Transverse colon (tissue), 4 donors: ENCODE measurements around the gene DEUP1. TPM values are rescaled to one million over a fixed set of nuclear protein-coding genes. Genes with fewer than 3 reads are reported as not detected.

ENCODE experiments used
- DNase-seq: peaks from one replicate; pipeline ENCODE4 v3.0.0-alpha.2; 2019
- H3K27ac ChIP-seq, 4 donors: fragments of 200-600 bp; sonication (generic); 2 replicates each; pipeline ENCODE4 v1.5.1; 2016 to 2018; ENCODE audit warnings: inconsistent platforms in 4 of 4
- H3K27me3 ChIP-seq: fragments of 200-600 bp; sonication (generic); 2 replicates; pipeline ENCODE4 v1.5.1; 2017; ENCODE audit warnings: inconsistent platforms
- H3K36me3 ChIP-seq, 4 donors: fragments of 200-600 bp; sonication (generic); 2 replicates each; pipeline ENCODE4 v1.5.1; 2017 to 2019; ENCODE audit warnings: inconsistent platforms in 4 of 4
- H3K4me1 ChIP-seq, 4 donors: fragments of 200-600 bp; sonication (generic); 2 replicates each; pipeline ENCODE4 v1.5.1; 2017 to 2020; ENCODE audit warnings: inconsistent platforms in 4 of 4
- H3K4me3 ChIP-seq, 4 donors: fragments of 200-600 bp; sonication (generic); 1 replicate in 1 of 4; 2 replicates in 3 of 4; pipeline versions ENCODE4 v1.5.1 to v1.6.1; 2017 to 2019; ENCODE audit warnings: inconsistent platforms in 4 of 4
- H3K9me3 ChIP-seq, 2 donors: fragments of 200-600 bp; sonication (generic); 2 replicates each; pipeline ENCODE4 v1.5.1; 2017 to 2019; ENCODE audit warnings: inconsistent platforms in 2 of 2
- CTCF ChIP-seq, 5 experiments: fragments of 200-600 bp in 3 of 5; fragments of 450-650 bp in 2 of 5; sonication (generic) in 3 of 5; IDR thresholded peaks; 1 replicate in 2 of 5; 2 replicates in 3 of 5; pipeline ENCODE4 v1.5.1; 2016 to 2017; ENCODE audit warnings: antibody characterized with exemption in 5 of 5, inconsistent platforms in 3 of 5, mild to moderate bottlenecking in 2 of 5, moderate library complexity in 1 of 5
- EP300 ChIP-seq: sonication (generic); formaldehyde crosslinking; IDR thresholded peaks from one replicate; pipeline ENCODE4 v1.6.1; 2017; ENCODE audit warnings: antibody characterized with exemption, low read depth
- POLR2A ChIP-seq: fragments of 450-650 bp; IDR thresholded peaks from one replicate; pipeline ENCODE4 v1.6.1; 2016; ENCODE audit warnings: antibody characterized with exemption, mild to moderate bottlenecking, moderate library complexity
- POLR2AphosphoS5 ChIP-seq, 3 donors: sonication (generic); formaldehyde crosslinking; IDR thresholded peaks; one replicate each; pipeline ENCODE4 v1.6.1; 2016; ENCODE audit warnings: antibody characterized with exemption in 3 of 3
- WGBS, 2 donors: methylation state at CpG; one replicate each; pipeline ENCODE4 v1.1.5; 2018; ENCODE audit warnings: low coverage in 1 of 2; 5-methylcytosine and 5-hydroxymethylcytosine counted together
- in situ Hi-C, 4 donors: fragments of 200-750 bp; cut with MboI; loops; one replicate each; pipeline versions ENCODE4 v1.15.0 to v1.15.1; 2017; ENCODE audit warnings: low sequenced_read_pairs in 3 of 4, low pct_ligation_motif_present in 1 of 4, low pct_unique_long_range_greater_than_20kb in 1 of 4
- intact Hi-C: fragments of 100-400 bp; cut with DNase I; formaldehyde crosslinking; loops from one replicate; pipeline ENCODE4 v1.15.1; 2023; ENCODE audit warnings: low total_unique reads
- total RNA-seq, 4 donors: library from RNA; depleted of rRNA; stranded (reverse); fragments of >200 nt; gene quantifications; one replicate each; pipeline ENCODE4 v1.1.0, GENCODE V29; 2016

Gene DEUP1
- not detected for total RNA-seq

GRCh38 chr11:93330446-93330984, at the start of gene DEUP1:
Gene DEUP1 (plus strand): TSS chr11:93330742. CDS start chr11:93332260, 1,518 bp downstream.
- no peak within 1 kb of the TSS for H3K27ac ChIP-seq

GRCh38 chr11:93285430-93285829, 45.1 kb upstream of the DEUP1 start:
- no peak for DNase-seq
- H3K36me3 ChIP-seq = no peaks in the 10 kb centered on the region
- in situ Hi-C loops = no loop called here
- H3K4me3 ChIP-seq = no peak overlapping the region
- H3K4me1 ChIP-seq = no peaks in the 10 kb centered on the region
- TF ChIP-seq POLR2AphosphoS5 (IDR thresholded peaks at IDR 0.05) (no peak), CTCF (IDR thresholded peaks at IDR 0.05) (no peak), POLR2A (no peak), EP300 (no peak)
- intact Hi-C loops = no loop called here
- no peaks in the 10 kb centered on the region for H3K27me3 ChIP-seq
- H3K9me3 ChIP-seq = no peaks in the 10 kb centered on the region
- no peak overlapping the region for H3K27ac ChIP-seq
- 38 to 100% methylated on average over 1 to 2 of the region's 2 CpGs for WGBS, 2 donors

More at GRCh38 chr11:93330446-93330984, at the start of gene DEUP1:
- peak within 1 kb of the TSS in 3 of 4 donors; percentile 28 to 49 (median 36) for H3K4me3 ChIP-seq
- H3K4me1 ChIP-seq = peaks cover 0 to 9% (median 3%) of the 10 kb centered on the region in 4 donors
- H3K36me3 ChIP-seq = no peaks in the 10 kb centered on the region
- intact Hi-C loops = no loop called here
- peak; percentile 53 for DNase-seq
- in situ Hi-C loops = no loop called here
- no peaks in the 10 kb centered on the region for H3K9me3 ChIP-seq
- H3K27me3 ChIP-seq = peaks cover 35% of the 10 kb centered on the region
- 10% methylated on average over 39 of the region's 73 CpGs; no CpG with 5 or more reads in 1 of the 2 donors for WGBS, 2 donors
- no peak for TF ChIP-seq CTCF (IDR thresholded peaks at IDR 0.05)
- no peak for TF ChIP-seq POLR2AphosphoS5 (IDR thresholded peaks at IDR 0.05)
- no peak for TF ChIP-seq EP300
- no peak for TF ChIP-seq POLR2A

- WGBS, 2 donors = 80 to 100% methylated on average over 1 to 2 of the region's 2 CpGs
- H3K4me1 ChIP-seq = no peaks in the 10 kb centered on the region
- TF ChIP-seq POLR2A (no peak), POLR2AphosphoS5 (IDR thresholded peaks at IDR 0.05) (no peak), CTCF (IDR thresholded peaks at IDR 0.05) (no peak), EP300 (no peak)
- no peak overlapping the region for H3K27ac ChIP-seq
- H3K36me3 ChIP-seq = no peaks in the 10 kb centered on the region
- DNase-seq = no peak
- in situ Hi-C loops = no loop called here
- H3K27me3 ChIP-seq = no peaks in the 10 kb centered on the region
- H3K4me3 ChIP-seq = no peak overlapping the region
- intact Hi-C loops = no loop called here
- H3K9me3 ChIP-seq = no peaks in the 10 kb centered on the region
Measured at GRCh38 chr11:93287434-93287833, 43.1 kb upstream of the DEUP1 start.

- DNase-seq = no peak
- Histone ChIP-seq H3K9me3 (no peaks in the 10 kb centered on the region), H3K36me3 (no peaks in the 10 kb centered on the region), H3K4me3 (no peak overlapping the region), H3K4me1 (no peaks in the 10 kb centered on the region), H3K27me3 (no peaks in the 10 kb centered on the region), H3K27ac (no peak overlapping the region)
- 39% methylated on average over 3 of the region's 3 CpGs; no CpG with 5 or more reads in 1 of the 2 donors for WGBS, 2 donors
- TF ChIP-seq EP300 = no peak
- no peak for TF ChIP-seq CTCF (IDR thresholded peaks at IDR 0.05)
- no peak for TF ChIP-seq POLR2A
- no peak for TF ChIP-seq POLR2AphosphoS5 (IDR thresholded peaks at IDR 0.05)
- in situ Hi-C loops (no loop called here), intact Hi-C loops (no loop called here)
Measured at GRCh38 chr11:93288079-93288478, 42.5 kb upstream of the DEUP1 start.
